Stimulated activated CD4-positive, alpha-beta T cell treated with anti-CD3 and anti-CD28 coated beads, TNF-alpha, amount 100 ng/mL, for 4 hours (primary cell): ENCODE data around the gene RFX3.

Source experiments
- DNase-seq, 3 experiments: peaks; one replicate each; pipeline ENCODE4 v3.0.0-alpha.2; 2020; ENCODE audit warnings: low read depth in 3 of 3

Gene RFX3

GRCh38 chr9:3477236-3477834 lies 48.5 kb downstream of the RFX3 start:
- DNase-seq: no peak

DNA sequence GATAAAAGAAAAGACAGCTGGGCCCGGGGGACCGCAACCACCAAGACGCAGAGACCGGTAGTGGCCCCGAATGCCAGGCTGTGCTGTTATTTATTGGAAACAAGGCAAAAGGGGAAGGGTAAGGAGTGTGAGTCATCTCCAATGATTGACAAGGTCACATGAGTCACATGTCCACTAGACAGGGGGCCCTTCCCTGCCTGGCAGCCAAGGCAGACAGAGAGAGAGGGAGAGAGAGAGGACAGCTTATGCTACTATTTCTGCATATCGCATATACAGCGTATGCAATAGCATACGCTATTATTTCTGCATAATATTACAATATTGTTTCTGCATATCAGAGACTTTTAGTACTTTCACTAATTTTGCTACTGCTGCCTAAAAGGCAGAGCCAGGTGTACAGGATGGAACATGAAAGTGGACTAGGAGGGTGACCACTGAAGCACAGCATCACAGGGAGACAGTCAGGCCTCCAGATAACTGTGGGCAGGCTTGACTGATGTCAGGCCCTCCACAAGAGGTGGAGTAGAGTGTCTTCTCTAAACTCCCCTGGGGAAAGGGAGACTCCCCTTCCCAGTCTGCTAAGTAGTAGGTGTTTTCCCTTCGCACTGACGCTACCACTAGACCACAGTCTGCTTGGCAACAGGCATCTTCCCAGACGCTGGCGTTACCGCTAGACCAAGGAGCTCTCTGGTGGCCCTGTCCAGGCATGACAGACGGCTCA lies 50.3 kb downstream of the RFX3 start:
- DNase-seq: no peak

GRCh38 chr9:3474821-3475220 lies 51.0 kb downstream of the RFX3 start:
- no peak for DNase-seq

- DNase-seq: no peak
These were observed 52.4 kb downstream of the RFX3 start for GRCh38 chr9:3473405-3473804.

DNA sequence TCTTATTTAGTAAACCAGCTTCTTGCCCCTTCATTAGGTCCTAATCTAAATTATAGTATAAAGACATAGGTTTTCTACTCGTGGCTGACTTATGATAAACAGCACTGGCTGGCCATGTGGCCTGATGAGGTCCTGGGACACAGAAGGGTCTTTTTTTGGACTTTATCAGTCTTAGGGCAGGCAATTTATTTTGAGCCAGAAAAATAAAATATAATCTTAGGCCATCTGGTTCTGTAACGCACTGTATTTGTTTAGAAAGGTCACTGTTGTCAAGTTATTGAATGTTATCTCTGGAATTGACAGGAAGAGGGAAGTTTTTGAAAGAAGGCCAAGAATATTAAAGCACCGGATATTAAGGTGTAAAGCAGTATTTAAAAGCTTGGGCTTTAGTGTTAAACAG lies 53.9 kb downstream of the RFX3 start:
- no peak for DNase-seq

DNA sequence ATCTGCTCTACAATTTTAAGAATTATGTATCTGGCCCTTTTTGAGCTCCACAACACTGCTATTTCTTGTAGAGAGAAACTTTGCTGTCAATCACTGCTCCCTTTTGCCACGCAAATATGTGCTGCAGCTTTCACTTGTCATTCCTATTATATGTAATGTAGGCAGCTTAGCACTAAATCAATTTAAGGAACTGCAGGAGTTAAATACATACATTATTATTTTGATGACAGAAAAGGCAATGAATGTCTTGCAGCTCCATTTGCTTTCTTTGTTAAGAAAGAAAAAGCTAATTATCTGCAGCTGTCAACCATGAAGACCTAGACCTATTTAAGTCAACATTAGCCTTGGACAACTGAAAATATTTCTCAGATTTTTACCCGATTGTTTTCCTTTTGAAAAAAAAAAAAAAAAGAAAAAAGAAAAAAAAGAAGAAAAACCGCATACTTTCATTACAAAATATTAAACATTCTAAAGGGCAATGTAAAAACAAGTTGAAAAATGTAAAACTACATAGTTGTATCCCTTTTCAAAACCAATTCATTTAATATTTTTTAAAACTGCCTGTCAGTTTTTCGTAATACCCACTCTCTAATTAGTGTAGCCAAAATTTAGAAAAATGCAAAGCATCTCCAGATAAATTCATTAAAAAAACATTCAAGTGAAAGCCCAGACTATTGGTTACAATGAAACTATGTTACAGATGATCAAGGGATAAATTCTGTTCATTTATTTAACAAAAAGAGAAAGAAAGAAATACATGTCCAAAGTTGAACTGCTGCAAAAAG lies 57.2 kb downstream of the RFX3 start:
- no peak for DNase-seq

DNA sequence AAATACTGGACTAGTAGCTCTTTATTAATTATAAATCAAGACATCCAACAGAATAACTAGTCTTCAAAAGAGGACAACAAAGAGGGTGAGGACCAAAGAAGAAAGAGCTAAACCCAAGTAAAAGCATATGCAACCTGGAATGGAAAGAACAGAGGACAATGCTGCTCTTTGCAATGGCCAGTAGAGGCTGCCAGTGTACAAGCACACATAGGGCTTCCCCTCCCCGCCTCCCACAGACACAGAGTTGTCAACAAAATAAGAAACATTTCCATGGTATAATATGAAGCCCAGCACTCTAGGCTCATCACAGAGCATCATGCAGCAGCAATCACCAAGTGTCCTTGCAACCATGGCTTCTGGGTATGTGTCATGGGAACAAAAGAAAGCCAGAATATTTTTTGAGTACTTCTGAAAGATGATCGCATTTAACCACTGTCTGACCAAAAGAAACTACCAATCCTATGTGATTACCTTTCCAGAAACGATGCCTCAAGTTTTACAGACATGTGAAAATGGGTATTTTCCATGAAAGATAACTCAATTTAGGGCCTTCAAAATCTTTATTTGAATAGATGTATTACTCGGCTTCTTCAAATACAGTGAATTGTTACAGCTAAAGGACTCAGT lies 58.1 kb downstream of the RFX3 start:
- peak; percentile 14 to 45 (median 35) for DNase-seq

DNA sequence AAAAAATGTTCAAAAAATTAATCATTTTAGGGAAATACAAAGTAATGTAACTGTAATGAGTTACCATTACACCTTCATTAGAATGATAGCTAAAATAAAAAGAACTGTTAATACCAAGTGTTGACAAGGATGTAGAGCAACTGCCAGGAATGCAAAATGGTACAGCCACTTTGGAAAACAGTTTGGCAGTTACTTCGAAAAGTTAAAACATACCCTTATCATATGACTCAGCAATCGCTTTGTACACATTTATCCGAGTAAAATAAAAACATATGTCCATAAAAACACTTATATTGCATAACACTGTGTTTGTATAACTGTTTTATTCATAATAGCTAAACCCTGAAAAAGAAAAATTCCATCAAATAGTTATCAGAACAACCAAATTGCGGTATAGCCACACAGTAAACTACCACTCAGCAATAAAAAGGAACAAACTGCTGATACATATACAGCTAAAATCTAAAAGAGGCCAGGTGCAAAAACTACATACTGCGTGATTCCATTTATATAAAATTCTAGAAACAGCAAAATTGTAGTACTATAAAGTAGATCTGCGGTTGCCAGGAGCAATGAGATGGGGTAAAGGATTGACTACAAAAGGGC lies 61.7 kb downstream of the RFX3 start:
- DNase-seq: no peak

DNA sequence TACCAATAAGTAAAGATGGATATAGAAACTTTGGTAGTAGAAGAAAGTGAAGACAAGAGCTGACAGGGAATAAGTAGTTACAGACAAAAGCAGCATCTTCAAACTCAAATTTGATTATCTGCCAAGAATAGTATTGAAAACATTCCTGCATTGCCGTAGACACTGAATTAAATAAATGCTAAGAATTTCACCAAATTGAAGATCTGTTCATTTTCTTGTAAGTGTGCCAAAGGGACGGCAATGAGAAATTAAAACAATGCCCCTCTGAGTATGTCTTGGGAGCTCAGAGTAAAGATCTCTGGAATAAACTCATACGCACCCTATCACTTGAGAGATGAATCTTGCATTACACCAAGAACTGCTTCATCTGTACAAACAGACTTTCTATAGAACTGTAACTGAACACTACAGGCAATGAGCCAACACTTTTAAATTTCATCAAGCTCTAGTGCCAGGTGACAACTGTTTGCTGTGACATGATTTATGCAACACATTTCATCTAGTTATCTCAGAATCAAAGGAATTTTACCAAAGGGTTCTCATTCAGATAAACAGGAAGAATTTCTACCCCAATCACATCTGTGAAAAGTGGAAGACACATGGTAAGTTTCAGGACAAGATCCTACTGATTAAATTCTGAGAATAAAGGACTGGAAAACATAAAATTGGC lies 66.9 kb downstream of the RFX3 start:
- DNase-seq: no peak

DNA sequence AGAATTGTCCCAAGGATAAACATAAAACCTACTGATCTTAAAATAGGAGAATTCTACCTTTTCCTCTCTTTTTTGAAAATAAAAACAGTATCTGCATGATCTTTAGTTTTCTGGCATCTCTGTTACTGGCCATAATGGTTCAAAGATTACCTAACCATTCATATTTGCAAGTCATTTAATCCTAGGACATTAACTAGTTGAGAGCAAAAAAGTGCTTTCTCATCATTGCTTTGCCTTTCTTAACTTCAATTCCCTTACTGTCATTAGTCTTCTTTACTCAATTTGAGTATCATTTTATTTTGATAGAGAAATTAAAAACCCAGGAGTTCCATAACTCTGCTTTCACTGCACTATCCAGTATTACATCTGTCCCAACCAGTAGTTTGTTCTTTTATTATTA lies 68.6 kb downstream of the RFX3 start:
- no peak for DNase-seq

- no peak for DNase-seq
These were observed 70.1 kb downstream of the RFX3 start for GRCh38 chr9:3455717-3456116.

DNA sequence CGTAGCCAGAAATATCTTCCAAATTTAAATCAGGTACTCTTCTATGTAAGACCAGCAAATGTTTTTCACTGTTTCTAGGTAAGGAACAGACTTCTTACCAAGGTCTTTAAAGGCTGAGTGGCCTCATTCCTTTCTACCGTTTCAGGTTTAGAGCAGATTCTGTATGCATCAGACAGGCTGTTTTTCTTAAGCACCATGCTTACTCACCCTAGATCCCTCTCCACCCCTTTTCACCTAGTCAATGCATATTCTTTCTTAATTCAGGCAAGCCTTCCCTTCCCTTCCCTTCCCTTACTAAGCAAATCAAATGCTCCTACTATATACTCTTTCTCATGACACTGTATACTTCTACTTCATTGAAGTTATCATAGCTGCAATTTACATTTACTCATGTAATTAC lies 70.7 kb downstream of the RFX3 start:
- DNase-seq: no peak

- DNase-seq: no peak
These were observed 73.8 kb downstream of the RFX3 start for GRCh38 chr9:3451956-3452355.

GRCh38 chr9:3447788-3448187 lies 78.0 kb downstream of the RFX3 start:
- DNase-seq: no peak

- DNase-seq: no peak
These were observed 78.7 kb downstream of the RFX3 start for GRCh38 chr9:3447143-3447542.

DNA sequence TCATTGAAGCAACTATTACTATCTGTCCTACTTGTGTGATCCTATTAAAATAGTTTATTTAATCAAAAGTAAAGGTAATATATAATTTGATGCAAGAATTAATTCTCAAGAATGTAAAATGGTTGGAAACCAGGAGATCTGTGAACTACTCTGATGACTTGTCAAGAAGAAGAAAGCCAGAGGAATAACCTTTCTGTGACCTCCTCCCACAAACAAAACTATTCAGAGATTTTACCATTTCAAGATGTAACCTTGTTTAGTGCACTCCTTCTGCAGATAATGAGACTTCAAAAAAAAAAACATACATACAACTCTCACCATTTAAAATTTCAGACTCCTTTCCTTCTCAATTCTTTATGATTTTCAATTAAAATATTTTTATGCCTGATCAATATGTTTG lies 79.5 kb downstream of the RFX3 start:
- DNase-seq: no peak

- no peak for DNase-seq
These were observed 81.8 kb downstream of the RFX3 start for GRCh38 chr9:3444016-3444415.

GRCh38 chr9:3441197-3441816 lies 84.5 kb downstream of the RFX3 start:
- peak in 2 of 3 experiments; percentile 15 to 18 for DNase-seq

DNA sequence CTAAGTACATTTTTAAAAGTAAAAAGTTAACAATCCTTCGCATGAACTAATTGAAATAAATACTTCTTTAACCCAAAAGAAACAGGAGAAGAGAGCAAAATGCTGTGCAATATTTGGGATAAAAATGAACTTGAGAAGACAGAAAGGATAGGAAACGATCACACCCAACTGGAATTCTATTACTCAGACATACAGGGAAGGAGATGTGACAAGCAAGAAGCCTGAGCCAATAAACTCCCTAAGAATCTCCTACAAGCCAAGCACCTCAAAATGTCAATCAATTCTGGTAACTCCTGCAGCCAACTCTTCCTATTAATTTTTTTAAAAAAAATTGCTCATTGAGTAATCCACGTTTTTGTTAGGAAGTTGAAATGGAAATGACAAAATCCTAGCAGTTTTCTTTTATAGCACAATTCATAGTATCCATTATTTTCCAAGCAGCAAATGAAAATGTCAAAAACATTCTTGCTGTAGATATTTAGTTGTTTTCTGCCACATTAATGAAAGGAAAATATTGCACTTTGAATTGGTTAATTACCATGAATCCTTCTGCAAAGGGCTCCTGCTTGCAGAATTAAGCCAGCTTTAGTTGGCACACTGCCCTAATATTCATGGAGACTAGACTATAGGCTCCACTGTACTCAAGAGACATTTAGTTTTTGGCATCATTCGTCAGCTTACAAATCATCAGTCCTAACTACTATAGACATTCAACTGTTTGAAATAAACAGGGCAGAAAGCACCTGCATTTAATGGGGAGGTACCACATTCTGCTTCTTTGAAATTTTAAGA lies 89.0 kb downstream of the RFX3 start:
- no peak for DNase-seq

DNA sequence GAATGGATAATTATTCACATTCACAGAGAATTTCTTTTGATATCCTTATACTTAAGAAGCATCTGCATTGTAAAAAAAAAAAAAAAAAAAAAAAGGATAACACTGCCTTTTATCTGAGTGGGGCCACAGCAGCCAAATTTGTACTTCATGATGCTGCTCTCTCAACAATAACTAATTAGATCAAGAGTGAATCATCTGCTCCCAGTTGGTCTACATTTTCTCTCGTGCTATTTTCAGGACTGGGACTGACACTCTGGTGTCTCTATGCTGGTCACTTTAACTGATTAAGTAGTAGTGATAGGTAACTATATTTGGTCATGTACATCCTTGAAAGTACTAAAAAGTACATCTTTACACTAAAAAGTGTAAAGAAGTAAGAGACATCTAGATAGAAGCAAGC lies 90.1 kb downstream of the RFX3 start:
- DNase-seq: no peak
